Measurements from ENCODE around the gene FGA.

GRCh38 chr4:154614306-154614705 is 23.8 kb upstream of the FGA start:
- TF ChIP-seq CTCF (conservative IDR thresholded peaks at IDR 0.05; ENCODE audit: low read depth, low read length) (no peak), EZH2 (IDR thresholded peaks at IDR 0.05; ENCODE audit: low read length, unreplicated experiment) (no peak), EZH2phosphoT487 (IDR thresholded peaks at IDR 0.05; ENCODE audit: borderline replicate concordance, low read length) (no peak)

All from PC-3 (cell line).